Uterus (tissue), 2 donors: ENCODE results near the gene MRPS7.

Experiments used
- POLR2A ChIP-seq, 2 donors: fragments of 450-650 bp; IDR thresholded peaks; one replicate each; pipeline ENCODE4 v1.6.1; 2016; ENCODE audit warnings: antibody characterized with exemption in 2 of 2, mild to moderate bottlenecking in 1 of 2, moderate library complexity in 1 of 2
- TF ChIP-seq, protein P1 (sequence below), 4 experiments: fragments of 200-600 bp in 2 of 4; fragments of 450-650 bp in 2 of 4; sonication (generic) in 2 of 4; IDR thresholded peaks; one replicate each; pipeline ENCODE4 v1.5.1; 2016 to 2019; ENCODE audit warnings: antibody characterized with exemption in 4 of 4, mild to moderate bottlenecking in 2 of 4, moderate library complexity in 1 of 4

DNA sequence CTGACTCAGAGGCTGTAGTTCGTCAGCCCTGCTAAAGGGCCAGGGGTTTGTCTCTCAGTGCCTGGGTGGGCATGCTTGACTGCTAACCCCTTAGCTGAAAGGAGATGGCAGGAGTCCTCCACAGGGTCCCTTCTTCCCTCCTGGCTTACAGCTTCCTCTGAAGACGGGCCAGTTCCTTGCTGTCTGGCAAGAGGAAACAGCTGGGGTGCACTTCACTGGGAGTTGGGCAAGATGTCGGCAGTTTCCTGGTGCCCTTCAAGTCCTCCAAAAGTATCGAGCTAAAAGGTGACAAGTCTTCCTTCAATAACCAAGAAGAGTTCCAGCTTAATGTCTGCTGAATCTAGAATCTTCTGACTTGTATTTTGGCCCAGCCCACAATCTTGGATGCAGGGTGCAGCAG is 32.8 kb upstream of the MRPS7 start:
- TF ChIP-seq POLR2A (IDR thresholded peaks at IDR 0.05) = no peak
- TF ChIP-seq, protein P1, sequence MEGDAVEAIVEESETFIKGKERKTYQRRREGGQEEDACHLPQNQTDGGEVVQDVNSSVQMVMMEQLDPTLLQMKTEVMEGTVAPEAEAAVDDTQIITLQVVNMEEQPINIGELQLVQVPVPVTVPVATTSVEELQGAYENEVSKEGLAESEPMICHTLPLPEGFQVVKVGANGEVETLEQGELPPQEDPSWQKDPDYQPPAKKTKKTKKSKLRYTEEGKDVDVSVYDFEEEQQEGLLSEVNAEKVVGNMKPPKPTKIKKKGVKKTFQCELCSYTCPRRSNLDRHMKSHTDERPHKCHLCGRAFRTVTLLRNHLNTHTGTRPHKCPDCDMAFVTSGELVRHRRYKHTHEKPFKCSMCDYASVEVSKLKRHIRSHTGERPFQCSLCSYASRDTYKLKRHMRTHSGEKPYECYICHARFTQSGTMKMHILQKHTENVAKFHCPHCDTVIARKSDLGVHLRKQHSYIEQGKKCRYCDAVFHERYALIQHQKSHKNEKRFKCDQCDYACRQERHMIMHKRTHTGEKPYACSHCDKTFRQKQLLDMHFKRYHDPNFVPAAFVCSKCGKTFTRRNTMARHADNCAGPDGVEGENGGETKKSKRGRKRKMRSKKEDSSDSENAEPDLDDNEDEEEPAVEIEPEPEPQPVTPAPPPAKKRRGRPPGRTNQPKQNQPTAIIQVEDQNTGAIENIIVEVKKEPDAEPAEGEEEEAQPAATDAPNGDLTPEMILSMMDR (IDR thresholded peaks at IDR 0.05) = no peak
